Activated CD4-positive, alpha-beta T cell treated with anti-CD3 and anti-CD28 coated beads for 24 hours (primary cell): ENCODE measurements around the gene ACP3.

Source experiments
- DNase-seq, 2 donors: peaks; one replicate each; pipeline ENCODE4 v3.0.0-alpha.2; 2020; ENCODE audit warnings: low read depth in 2 of 2

ACP3 gene

DNA sequence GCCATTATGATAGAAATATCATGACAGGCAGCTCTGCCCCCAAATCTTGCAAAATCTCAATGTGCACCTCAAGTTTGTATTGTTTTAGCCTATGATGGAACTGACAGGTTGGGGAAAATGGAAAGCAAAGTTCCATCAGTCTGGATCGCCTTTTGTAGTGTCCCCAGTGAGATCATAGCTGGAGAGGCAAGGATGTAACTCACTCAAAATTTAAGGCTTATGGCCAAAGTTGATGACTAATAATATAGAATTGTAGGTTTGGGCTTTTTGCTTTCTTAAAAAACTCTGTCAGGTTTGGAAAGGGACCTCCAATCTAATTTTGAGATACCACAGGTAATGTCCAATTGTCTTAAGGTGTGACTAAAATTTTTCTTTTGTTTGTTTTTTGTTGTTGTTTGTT lies 1.4 kb upstream of the ACP3 start:
- DNase-seq = no peak

DNA sequence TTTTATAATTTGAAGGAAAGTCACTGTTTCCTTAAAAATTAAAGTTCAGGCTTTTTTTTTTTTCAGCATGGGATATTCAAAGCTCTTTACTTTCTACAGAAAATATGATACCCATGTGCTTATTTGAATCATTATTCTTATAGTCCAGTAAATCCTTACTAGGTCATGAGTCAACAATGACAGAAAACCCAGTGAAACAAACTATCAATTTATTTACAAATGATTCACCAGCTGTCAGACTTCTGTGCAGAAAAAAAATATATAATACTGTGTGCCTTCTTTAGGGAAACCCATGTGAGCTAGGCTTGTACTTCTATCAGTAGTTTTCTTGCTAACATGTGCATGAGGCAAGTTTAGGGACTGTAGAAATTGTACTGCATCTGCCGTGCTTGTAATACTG lies 1.2 kb downstream of the ACP3 start:
- DNase-seq = no peak

DNA sequence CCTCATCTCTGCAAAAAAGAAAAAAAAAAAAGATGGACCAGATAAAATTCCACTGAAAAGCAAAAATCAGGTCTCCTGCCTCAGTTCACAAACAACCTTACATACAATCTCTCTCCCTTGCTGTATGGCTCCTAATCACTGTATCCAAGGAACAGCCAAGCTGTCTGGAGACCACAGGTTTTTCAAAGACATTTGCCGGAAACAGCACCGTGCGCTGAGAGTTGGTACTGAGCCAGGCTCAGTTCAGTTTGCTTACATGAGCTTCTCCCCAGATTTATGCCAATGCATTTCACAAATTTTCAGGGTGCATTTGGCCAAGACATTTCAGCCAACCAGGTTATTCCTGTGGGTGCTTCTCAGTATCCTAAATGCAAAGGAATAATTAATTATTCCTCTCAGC lies 4.1 kb downstream of the ACP3 start:
- no peak for DNase-seq

DNA sequence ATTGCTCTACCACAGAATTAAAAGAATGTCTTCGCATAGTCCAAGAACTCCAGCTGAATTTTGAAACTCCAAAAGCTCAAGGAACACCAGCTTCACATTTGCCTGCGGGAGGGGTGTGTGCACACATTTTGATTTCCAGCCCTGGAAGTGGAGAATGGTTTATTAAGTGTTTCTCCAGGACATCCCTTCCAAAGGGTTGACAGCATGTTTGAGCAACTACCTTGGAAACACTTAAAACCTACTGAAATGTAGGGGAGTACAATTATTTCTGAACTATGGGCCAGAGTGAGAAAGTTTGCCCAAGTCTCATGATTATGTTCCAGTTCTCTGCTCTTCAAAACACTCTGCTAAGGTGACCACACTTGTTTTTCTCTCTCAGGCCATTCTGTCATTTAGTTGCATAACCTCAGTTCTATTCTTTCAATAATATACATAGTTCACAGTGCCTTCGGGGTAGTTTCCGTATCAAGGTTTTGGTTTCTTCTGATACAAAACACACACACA lies 7.9 kb downstream of the ACP3 start:
- DNase-seq = no peak

DNA sequence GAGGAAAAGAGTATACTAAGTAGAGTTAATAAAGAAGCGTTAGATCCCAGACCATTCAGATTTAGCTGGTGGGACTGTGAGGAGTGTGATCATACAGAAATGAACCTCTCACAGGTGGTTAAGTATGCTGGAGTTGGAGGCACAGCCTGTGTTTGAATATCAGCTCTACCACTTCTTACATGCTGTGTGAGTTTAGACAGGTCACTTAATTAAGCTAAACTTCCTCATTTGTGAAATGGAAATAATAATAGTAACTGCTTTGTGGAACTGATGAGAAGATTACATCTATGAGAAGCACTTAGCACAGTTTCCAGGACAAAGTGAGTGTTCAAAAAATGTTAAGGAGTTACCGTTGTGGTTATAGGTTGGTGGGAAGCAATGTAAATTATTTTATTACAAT lies 8.4 kb downstream of the ACP3 start:
- DNase-seq = no peak

DNA sequence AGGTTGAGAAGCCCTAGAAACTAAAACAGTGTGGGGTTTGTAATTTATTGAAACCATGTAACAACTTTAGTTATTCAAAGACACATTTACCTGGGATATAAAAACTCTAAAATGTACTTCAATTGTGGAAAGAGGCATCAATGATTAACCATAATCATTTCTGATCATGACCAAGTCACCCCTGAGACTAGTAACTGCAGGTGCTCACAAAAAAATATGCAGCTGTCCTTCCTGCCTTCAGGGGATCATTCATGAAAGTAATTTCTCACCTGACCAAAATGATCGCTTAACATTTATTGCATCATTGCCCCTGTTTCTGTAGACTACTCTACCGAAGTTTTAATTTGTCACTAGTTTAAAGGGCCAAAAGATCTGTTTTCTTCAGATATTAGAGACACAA lies 9.0 kb downstream of the ACP3 start:
- no peak for DNase-seq

DNA sequence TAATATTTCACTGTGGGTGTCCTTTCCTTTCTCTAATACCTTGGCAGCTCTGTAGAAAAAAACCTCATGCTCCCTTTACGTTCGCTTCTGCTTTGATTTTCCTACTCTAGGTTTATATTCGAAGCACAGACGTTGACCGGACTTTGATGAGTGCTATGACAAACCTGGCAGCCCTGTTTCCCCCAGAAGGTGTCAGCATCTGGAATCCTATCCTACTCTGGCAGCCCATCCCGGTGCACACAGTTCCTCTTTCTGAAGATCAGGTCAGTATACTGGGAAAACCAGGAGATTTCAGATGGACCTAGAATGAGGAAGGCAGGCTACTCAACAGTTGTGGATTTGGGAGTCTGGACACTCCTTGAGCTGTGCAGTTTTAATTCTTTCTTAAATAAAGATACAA lies 14.9 kb downstream of the ACP3 start:
- no peak for DNase-seq

DNA sequence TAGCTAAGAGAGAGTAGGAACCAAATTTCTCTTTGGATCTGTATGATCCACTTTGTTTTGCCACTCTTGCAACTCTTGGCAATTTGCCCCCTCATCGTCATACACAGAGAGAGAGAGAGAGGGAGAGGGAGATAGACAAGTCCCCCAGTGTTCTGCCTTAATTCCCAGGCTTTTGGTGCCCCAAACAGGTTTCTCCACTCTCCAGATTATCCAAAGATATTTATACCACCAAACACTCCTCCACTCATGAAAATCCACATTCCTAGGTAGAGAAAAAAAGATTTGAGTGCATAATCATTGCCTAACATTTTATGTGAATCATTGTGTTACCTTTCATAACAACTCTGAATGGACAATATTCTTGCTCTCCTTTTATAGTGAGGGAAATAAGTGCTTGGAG lies 15.3 kb downstream of the ACP3 start:
- no peak for DNase-seq

DNA sequence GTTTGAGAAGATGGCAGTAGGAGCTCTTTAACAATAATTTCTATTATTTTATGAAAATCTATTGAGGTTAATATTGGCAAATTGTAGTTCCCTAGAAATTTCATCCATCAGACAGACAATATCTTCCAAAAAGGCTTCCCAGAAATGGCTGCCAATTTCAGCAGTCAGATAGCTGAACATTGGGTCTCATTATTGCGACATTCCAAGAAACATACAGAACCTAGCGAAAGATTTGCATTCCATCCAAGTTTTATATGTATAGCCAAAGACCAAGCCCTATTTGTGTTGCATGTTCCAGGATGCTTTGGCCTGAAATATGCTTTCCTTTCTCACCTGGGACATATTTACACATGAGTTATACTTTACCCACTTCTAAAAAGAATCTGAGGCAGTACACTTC lies 24.5 kb downstream of the ACP3 start:
- DNase-seq = no peak

DNA sequence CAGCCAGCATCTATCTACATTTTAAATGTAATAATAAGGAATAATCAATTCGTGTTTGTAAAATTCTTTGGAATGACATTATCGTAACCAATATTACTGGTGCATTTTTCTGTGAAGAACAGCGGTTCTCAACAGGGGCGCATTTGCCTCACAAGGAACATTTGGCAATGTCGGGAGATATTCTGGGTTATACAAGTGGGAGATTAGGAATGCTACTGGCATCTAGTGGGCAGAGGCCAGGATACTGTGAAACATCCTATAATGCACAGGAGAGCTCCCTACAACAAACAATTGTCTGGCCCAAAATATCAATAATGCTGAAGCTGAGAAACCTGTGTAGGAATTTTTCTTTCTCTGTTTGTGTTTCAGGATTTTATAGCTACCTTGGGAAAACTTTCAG lies 25.0 kb downstream of the ACP3 start:
- DNase-seq = no peak

DNA sequence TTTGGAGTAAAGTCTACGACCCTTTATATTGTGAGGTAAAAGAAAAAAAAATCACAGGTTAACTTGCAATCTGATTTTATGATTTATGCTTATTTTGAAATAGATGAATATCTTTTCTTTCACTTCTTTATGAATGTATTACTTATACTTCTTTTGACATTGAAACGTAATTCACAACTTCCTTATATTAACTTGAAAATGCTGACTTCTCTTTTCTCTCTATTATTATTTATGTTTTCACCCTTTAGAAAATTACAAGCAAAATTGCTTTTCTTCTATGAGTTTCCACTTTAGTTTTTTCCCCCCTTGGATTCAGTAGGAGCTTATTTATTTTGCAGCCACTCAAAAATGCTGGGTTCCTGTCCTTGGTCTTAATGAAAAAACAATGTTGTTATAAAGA lies 25.4 kb downstream of the ACP3 start:
- DNase-seq = no peak

DNA sequence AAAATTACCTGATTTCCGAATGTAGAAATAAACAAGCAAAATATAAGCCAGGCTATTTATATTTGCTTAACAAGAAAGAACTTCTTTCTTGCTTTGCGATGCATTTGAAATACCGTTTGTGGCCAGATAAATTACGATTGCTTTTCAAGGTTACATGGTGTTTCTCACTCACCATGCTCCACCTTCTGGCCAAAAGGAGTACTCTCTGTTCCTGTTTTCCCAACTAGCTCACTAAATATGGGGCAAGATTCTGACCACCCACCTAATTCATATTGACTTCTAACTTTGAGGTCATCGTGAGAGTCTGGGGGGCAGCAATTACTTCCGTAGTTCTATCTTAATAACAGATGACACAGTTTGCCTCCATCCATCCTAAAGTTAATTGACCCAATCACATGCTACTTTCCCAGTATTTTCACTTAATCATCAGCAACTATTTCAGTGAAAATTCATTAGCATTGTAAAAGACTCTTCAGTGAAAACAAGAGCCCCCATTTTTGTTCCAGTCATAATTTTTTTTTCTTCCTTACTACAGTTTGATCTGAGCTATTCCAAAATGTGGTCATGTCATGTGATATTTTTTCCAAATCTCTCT lies 25.9 kb downstream of the ACP3 start:
- peak in 1 of 2 donors; percentile 6 for DNase-seq

DNA sequence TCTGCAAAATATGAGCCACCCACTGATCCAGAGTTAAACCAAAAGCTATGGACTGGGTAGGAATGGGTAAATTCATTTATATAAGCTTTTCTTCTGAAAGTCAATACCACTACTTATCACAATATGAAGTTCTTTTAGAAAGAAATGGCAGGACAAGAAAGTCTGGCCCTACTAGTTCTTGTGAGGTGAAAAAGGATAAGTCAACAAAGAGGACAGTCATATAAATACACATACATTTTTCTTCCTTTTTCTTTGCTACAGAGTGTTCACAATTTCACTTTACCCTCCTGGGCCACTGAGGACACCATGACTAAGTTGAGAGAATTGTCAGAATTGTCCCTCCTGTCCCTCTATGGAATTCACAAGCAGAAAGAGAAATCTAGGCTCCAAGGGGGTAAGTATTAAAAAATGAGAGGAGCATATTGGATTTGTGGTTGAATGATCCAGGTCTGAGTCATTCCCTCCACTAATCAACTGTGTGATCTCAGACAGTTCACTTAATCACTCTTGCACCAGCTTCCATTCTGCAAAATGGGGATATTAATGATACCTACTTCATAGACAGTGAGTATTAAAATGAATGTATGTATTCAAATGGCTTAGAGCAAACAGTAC lies 27.6 kb downstream of the ACP3 start:
- DNase-seq = no peak

DNA sequence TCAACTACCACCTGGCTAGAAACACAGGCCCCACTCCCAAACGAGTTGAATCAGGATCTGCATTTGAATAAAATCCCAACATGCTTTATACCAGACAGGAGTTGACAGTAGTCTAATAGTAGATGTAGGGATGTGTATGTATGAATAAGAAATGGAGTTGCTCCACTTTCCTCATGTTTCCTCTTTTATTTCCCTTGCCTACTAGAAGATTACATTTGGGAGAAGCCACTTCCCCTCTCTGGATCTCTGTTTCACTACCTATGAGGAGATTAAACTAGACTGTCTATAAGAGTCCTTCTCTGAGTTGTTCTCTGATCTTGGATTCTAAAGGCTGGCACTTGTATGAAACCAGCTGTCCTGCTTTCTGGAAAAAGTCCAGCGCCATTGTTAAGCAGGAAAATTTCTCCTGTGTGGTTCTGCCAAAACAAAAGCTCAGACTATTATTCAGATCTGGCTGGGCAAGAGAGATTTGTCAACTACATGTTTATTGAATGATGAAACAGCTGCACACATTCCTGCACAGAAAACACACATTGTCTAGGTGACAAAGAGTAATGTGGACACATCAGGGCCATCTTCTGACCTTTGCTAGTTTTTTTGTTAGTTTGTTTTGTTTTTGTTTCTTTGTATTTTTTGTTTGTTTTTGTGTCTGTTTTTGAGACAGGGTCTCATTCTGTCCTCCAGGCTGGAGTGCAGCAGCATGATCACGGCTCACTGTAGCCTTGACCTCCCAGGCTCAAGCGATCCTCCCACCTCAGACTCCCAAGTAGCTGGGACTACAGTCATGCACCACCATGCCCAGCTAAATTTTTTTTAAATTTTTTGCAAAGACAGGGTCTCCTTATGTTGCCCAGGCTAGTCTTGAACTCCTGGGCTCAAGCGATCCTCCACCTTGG lies 29.9 kb downstream of the ACP3 start:
- DNase-seq = no peak

DNA sequence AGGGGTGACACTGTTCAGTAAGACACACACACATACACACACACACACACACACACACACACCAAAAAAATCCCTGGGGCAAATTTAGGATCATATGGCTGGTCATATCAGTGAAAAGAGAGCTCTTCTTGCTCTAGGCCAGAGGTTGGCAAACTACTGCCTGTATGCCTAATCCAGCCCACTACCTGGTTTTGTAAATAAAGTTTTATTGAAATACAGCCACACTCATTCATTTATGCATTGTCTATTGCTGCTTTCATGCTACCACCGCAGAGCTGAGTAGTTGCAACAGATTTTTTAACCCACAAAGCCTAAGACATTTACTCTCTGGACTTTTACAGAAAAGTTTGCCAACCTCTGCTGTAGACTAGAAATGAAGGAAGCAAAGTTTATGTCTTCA lies 30.6 kb downstream of the ACP3 start:
- no peak for DNase-seq

DNA sequence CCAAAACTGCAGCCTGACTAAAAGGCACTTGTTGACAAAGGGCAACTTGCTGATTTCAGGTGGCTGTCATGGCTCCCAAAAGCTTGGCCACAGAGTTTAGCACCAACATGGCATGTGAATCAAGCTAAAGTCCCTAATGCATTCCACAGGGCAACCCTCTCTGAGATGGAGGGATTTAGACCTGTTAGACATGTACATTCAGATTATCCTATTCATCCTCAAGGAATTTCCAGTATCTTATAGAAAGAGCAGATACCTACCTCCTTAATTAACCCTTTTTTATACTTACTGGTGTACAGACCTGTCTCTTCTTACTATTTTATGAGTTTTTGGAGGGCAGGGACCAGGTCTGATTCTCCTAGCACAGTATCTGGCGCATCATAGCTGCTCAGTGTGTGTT lies 31.3 kb downstream of the ACP3 start:
- no peak for DNase-seq

DNA sequence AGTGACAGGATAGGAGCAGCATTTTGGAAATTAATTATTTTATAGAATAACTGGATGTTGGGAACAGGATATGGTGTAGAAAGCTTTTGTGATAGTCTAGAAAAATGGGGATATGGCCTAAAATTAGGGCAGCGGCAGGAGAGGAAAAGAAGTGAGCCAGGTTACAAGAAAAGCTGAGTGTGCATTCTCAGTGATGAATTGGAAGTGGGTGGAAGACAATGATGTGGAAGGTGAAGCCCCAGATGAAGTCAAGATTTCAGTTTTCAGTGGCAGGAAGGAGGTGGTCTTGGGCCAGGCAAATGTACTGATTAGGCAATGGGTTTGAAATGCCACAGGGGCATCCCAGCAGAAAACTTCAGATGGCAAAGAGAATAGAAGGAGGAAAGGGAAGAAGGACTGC lies 33.6 kb downstream of the ACP3 start:
- no peak for DNase-seq

DNA sequence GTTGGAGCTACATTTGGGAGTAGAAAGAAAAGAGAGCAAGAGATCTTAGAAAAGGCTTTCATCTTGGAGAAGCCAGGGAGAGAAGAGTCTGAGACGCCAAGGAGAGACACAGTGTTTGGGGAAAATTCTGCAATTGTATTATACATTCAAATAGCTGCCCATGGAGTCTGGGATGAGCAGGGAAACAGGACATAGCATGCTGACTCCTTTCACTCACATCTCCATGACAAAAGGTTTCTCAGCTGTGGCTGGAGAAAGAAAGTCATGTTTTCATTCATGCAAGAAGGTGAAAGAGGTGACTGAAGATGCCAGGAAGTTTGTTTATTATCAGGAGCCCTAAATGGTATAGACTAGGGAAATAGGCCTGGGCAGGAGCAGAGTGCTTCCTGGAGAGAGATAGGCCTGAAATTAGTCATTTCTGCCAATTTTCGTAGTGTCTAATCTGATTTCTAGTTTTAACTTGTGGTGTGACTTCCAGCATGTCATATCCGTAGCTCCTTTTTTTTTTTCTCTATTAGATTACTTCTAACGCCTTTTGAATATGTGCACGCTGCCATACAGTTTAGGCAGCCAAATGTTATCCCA lies 34.1 kb downstream of the ACP3 start:
- DNase-seq = no peak

DNA sequence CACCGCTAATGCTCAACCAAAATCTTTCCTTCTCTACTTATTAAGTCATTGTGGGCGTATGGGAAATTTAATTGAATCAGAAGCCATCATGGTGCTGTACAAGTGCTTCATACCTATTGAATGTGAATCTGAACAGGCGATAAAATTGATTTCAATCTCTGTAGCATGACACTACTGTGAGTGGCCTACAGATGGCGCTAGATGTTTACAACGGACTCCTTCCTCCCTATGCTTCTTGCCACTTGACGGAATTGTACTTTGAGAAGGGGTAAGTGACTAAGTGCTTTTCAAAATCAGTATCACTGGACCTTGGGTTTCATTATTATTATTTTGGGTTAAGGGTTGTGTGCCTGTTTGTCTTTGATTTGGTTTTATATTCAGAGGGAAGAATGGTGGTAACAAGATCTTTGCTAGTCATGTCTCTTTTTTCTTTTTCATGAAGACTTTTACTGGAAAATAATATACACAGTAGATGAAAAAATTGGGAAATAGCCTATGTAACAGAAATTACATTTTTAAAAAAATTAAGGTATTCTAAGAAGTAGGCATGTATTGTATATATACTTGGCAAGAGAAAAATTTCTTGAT lies 35.4 kb downstream of the ACP3 start:
- DNase-seq = peak; percentile 56 to 64

DNA sequence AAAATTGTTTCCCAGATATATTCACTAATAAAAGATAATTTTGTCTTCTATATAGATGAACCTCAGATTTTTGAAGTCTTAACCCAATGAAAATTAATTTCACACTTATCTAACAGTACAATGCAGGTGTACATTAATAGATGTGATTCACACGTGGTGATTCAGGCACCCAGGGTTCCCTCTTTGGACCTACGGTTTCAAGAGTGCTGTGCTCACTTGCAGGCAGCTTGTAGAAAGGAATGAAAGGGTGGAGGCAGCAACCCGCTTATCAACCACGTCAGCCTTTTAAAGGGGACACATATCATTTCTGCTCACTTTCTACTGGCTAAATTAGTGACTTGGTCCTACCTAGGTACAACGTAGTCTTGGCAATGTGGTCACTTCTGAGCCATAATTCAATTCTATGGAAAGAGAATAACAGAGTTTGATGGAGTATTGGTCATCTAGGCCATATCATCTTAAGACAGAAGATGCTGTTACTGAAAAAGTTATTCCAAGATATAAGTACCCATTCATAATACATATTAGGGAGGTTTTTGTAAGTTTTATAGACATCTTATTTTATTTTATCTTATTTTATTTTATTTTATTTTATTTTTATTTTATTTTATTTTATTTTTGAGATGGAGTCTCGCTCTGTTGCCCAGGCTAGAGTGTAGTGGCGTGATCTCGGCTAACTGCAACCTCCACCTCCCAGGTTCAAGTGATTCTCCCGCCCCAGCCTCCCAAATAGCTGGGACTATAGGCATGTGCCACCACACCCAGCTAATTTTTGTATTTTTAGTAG lies 37.9 kb downstream of the ACP3 start:
- no peak for DNase-seq

DNA sequence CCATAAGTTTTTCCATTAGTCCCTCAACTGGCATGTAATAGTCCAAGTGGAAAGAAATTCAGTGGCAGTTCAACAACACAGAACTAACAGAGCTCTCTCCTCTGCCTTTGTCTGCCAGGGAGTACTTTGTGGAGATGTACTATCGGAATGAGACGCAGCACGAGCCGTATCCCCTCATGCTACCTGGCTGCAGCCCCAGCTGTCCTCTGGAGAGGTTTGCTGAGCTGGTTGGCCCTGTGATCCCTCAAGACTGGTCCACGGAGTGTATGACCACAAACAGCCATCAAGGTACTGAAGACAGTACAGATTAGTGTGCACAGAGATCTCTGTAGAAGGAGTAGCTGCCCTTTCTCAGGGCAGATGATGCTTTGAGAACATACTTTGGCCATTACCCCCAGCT lies 39.4 kb downstream of the ACP3 start:
- no peak for DNase-seq
